ENCODE measurements around the gene HSPG2. TPM values are rescaled to one million over a fixed set of nuclear protein-coding genes. Genes with fewer than 3 reads are reported as not detected.
A peak's percentile ranks its signal among the peaks of the same experiment; 100 is the strongest.

The HSPG2 gene
- total RNA-seq, 2 donors from 2014 or later: 148 to 152 TPM

GRCh38 chr1:21961337-21961736 lies 24.2 kb upstream of the HSPG2 start:
- H3K27me3 ChIP-seq: no peaks in the 10 kb centered on the region
- TF ChIP-seq CTCF (IDR thresholded peaks at IDR 0.05): no peak
- H3K9ac ChIP-seq (ENCODE audit: low read depth in 2 of 2, low read length in 2 of 2): no peak overlapping the region
- DNase-seq: no peak
- no peak overlapping the region for H3K4me3 ChIP-seq
- H3K4me1 ChIP-seq: peaks cover 12% of the 10 kb centered on the region
- H3K9me3 ChIP-seq: no peaks in the 10 kb centered on the region
- H3K27ac ChIP-seq: no peak overlapping the region
- intact Hi-C loops (cut with DNase I): loop anchor here (5.0 to 10.0 kb wide), 2 partner anchors 84 to 147 kb away; partner anchors contain the start of gene LDLRAD2
- H3K36me3 ChIP-seq: no peaks in the 10 kb centered on the region

- peak; percentile 78 for DNase-seq
- peak overlapping the region; percentile 69 for H3K27ac ChIP-seq
- intact Hi-C loops (cut with DNase I): no loop called here
- H3K36me3 ChIP-seq: no peaks in the 10 kb centered on the region
- peak overlapping the region; percentile 30 to 66 for H3K9ac ChIP-seq (ENCODE audit: low read depth in 2 of 2, low read length in 2 of 2)
- no peaks in the 10 kb centered on the region for H3K27me3 ChIP-seq
- no peaks in the 10 kb centered on the region for H3K9me3 ChIP-seq
- H3K4me1 ChIP-seq: peaks cover 12% of the 10 kb centered on the region
- no peak for TF ChIP-seq CTCF (IDR thresholded peaks at IDR 0.05)
- no peak overlapping the region for H3K4me3 ChIP-seq
These were observed 19.8 kb upstream of the HSPG2 start for GRCh38 chr1:21956720-21957552.

GRCh38 chr1:21955501-21956281 lies 18.6 kb upstream of the HSPG2 start:
- H3K36me3 ChIP-seq: no peaks in the 10 kb centered on the region
- peak overlapping the region in 1 of 2 donors; percentile 26 for H3K9ac ChIP-seq (ENCODE audit: low read depth in 2 of 2, low read length in 2 of 2)
- no peaks in the 10 kb centered on the region for H3K27me3 ChIP-seq
- H3K27ac ChIP-seq: peak overlapping the region; percentile 37
- peaks cover 12% of the 10 kb centered on the region for H3K4me1 ChIP-seq
- no peak for TF ChIP-seq CTCF (IDR thresholded peaks at IDR 0.05)
- no peak overlapping the region for H3K4me3 ChIP-seq
- DNase-seq: no peak
- H3K9me3 ChIP-seq: no peaks in the 10 kb centered on the region
- intact Hi-C loops (cut with DNase I): no loop called here

GRCh38 chr1:21955058-21955457 lies 17.9 kb upstream of the HSPG2 start:
- no peaks in the 10 kb centered on the region for H3K27me3 ChIP-seq
- TF ChIP-seq CTCF (IDR thresholded peaks at IDR 0.05): no peak
- no peak overlapping the region for H3K9ac ChIP-seq (ENCODE audit: low read depth in 2 of 2, low read length in 2 of 2)
- H3K27ac ChIP-seq: peak overlapping the region; percentile 37
- intact Hi-C loops (cut with DNase I): no loop called here
- no peak for DNase-seq
- H3K4me1 ChIP-seq: peaks cover 12% of the 10 kb centered on the region
- no peak overlapping the region for H3K4me3 ChIP-seq
- no peaks in the 10 kb centered on the region for H3K9me3 ChIP-seq
- no peaks in the 10 kb centered on the region for H3K36me3 ChIP-seq

- peaks cover 12% of the 10 kb centered on the region for H3K4me1 ChIP-seq
These were observed 15.8 kb upstream of the HSPG2 start for GRCh38 chr1:21952786-21953520.

More at GRCh38 chr1:21952786-21953520, 15.8 kb upstream of the HSPG2 start:
- Histone ChIP-seq H3K9ac (ENCODE audit: low read depth in 2 of 2, low read length in 2 of 2) (no peak overlapping the region), H3K9me3 (no peaks in the 10 kb centered on the region), H3K4me3 (no peak overlapping the region), H3K27me3 (no peaks in the 10 kb centered on the region), H3K36me3 (no peaks in the 10 kb centered on the region), H3K27ac (no peak overlapping the region)
- TF ChIP-seq CTCF (IDR thresholded peaks at IDR 0.05): no peak
- no peak for DNase-seq
- intact Hi-C loops (cut with DNase I): no loop called here

All from colonic mucosa (tissue), 4 donors.